NCI-H510A treated with DMSO at 0.1 percent for 48 hours (cell line): ENCODE results near the gene SELENOV.
A peak's percentile ranks its signal among the peaks of the same experiment; 100 is the strongest.

Source experiments
- DNase-seq: peaks from one replicate; lab custom pipeline; 2025; lab: John Stamatoyannopoulos, UW

SELENOV gene

DNA sequence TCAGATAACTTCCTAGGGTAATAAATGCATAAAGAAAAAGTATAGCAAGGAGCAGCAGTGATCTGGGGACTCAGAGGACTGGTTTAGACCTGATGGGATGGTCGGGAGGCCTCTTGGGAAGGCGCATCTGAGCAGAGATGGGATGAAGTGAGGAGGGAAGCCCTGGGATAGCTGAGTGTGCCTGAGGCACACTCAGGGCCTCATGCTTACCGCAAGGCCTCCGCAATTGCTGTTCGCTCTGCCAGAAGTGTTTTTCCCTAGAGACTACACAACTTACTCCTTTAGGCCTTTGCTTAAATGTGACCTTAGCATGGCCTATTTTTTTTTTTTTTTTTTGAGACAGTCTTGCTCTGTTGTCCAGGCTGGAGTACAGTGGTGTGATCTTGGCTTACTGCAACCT, 20.3 kb upstream of the SELENOV start:
- no peak for DNase-seq

DNA sequence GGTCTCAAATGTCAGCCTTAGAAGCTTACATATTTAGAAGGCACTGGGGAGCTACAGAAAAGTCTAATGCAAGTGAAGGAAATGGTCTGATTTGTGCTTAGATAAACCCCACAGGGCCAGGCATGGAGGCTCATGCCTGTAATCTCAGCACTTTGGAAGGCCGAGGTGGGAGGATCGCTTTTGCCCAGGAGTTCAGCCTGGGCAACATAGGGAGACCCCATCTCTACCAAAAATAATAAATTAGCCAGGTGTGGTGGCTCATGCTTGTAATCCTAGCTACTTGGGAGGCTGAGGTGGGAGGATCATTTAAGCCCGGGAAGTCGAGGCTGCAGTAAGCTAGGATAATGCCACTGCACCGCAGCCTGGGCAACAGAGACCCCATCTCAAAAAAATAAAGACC, 18.9 kb upstream of the SELENOV start:
- no peak for DNase-seq

DNA sequence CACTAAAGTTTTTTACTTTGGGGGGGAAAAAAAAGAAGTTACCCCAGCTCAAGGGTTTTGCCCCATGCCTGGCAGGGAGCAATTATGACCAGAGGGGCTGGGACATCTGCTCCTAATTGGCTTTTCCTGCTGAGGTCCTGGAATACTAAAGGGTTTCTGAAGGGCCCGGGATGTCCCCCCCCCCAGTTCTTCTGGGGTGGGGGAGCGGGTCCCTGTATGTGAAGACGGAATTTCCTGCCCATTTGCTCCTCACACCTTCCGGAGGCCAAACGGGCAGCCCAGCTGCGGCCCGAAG, 17.3 kb upstream of the SELENOV start:
- DNase-seq: peak; percentile 72

DNA sequence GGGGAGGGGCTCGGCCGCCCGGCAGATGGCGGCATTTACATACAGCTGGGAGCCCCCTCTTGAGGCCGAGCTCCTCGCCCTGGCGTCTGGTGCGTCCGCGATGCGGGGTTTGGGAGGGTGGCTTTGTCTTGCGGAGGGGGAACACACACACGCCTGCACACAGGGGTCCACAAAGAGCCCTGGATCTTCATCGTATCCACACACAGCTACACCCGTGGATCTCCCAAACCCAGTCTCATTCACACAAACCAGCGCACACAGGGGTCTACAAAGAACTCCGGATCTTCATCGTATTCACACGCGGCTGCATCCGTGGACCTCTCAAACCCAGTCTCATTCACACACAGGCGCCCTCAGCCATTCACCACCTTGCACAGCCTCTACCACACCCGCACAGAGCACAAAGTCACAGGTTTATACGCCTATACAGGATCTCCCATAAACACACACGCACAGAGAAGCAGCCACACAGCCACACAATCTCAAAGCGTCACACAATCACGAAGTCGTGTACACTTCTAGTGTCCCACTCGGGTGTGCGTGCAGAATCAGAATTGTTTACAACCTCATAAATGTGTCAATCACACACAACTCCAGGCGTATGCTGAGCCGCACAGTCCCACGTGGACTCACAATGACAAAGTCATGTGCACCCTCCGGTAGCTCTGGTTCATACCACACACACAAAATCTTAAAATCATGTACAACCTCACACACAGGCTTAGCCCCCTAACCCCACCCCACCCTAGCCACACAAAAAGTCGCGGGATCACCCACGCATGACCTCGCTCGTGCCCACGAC, 16.7 kb upstream of the SELENOV start:
- peak; percentile 72 for DNase-seq

DNA sequence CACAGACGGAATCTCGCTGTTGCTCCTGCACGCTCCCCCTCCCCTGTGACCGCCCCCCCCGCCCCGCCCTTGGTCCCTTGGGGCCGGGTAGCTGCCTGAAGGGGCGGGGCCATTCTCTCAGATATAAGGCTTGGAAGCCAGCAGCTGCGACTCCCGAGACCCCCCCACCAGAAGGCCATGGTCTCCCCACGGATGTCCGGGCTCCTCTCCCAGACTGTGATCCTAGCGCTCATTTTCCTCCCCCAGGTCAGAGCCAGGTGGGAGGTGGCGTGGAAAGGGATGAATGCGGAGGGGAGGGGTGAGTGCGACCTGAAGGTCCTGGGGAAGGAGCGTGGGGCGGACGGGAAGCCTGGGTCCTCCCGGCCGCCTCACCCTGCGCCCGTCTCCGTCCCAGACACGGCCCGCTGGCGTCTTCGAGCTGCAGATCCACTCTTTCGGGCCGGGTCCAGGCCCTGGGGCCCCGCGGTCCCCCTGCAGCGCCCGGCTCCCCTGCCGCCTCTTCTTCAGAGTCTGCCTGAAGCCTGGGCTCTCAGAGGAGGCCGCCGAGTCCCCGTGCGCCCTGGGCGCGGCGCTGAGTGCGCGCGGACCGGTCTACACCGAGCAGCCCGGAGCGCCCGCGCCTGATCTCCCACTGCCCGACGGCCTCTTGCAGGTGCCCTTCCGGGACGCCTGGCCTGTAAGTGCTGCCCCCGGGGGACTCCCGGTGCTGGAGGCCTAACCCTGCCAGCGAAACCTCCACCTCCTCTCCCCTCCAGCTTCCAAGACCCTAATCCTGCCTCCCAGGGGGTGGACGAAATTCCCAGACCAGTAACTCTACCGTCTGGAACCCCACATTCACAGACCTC, 15.9 kb upstream of the SELENOV start, which contains the start of gene DLL3:
Gene DLL3, plus strand, starts transcription at position 150 of the 845 bp plus-strand sequence. Its CDS starts 28 bp downstream, at position 178.
- DNase-seq: peak; percentile 70

DNA sequence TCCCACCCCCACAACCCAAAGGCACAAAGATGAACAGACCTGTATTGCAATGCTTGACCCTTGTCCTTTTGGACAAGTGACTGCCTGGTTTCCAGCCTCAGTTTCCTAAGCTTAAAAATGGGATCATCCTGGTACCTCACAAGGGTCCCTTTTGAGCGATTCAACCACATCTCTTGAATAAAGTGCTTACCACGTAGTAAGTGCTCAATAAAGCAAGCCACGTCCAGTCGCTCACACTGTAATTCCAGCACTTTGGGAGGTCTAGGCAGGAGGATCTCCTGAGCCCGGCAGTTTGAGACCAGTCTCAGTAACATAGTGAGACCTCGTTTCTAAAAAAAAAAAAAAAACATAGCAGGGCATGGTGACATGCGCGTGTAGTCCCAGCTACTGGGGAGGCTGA, 15.0 kb upstream of the SELENOV start:
- no peak for DNase-seq

DNA sequence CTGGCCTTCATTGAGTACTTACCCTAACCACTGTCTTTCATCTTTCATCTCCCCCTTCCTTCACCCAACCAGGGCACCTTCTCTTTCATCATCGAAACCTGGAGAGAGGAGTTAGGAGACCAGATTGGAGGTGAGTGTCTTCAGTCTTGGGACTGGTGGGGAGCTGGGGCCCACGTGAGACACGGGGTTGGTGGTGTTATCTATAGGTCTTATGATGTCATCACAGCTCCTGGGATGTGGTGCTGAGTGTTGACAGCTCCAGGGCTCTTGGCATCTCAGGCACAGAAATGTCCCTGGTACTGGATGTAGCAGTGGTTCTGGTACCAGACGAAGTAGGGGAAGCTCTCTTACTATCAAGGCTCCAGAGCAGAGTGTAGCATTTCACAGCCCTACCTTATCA, 14.4 kb upstream of the SELENOV start:
- DNase-seq: no peak

DNA sequence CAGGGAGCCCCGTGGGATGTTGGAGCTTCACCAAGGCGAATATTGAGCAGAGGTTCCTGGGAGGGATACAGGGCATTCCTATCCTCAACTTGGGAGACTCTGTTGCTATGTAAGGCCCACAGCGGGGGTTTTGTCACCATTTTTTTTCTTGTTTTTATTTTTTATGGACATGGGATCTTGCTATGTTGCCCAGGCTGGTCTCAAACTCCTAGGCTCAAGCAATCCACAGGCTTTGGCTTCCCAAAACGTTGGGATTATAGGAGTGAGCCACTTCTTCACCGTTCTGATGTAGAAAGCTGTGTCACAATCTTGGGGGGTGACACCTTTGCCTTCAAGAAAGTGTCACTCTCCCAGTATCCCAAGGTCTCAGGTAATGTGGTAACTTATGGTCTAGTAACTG, 13.6 kb upstream of the SELENOV start:
- DNase-seq: no peak

DNA sequence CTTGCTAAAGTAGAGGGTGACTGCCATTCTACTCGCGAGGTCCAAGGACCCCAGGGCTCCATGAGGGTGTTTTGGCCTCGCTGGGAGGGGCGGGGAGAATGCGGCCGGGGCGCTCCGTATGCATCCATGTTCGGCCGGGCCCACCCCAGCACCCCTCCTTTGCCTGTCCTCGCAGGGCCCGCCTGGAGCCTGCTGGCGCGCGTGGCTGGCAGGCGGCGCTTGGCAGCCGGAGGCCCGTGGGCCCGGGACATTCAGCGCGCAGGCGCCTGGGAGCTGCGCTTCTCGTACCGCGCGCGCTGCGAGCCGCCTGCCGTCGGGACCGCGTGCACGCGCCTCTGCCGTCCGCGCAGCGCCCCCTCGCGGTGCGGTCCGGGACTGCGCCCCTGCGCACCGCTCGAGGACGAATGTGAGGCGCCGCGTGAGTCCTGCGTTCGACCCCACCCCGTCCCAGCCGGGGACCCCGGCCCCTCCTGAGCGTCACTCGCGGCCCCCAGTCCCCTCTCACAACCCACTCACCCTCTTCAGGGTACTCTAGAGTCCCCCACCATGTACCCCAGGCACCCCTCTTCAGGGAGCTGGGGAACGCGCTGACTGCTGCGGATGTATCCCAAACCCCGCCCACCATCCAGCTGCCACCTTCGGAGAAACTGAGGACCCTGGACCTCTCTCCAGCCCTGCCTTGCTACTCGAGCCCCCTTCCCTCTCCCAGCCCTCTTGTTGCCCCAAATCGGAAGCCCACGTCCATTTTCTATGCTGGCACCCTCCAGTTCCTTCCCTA, 12.1 kb upstream of the SELENOV start:
- no peak for DNase-seq

DNA sequence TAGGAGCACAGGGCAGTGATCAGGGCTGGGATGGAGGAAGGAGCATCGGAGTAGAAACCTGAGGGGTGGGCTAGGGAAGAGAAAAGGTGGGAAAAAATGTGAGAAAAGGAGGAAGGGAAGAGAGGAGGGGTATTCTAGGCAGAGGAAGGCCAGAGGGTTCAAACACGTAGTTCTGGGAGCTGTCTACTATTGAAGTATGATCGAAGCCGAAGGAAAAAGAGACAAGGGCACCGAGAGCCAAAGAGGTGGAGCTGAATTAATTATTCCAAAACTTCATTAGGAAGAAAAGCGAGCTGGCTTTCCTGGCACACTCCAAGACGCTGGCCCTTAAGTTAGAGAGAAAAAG, 8.4 kb upstream of the SELENOV start:
- no peak for DNase-seq

DNA sequence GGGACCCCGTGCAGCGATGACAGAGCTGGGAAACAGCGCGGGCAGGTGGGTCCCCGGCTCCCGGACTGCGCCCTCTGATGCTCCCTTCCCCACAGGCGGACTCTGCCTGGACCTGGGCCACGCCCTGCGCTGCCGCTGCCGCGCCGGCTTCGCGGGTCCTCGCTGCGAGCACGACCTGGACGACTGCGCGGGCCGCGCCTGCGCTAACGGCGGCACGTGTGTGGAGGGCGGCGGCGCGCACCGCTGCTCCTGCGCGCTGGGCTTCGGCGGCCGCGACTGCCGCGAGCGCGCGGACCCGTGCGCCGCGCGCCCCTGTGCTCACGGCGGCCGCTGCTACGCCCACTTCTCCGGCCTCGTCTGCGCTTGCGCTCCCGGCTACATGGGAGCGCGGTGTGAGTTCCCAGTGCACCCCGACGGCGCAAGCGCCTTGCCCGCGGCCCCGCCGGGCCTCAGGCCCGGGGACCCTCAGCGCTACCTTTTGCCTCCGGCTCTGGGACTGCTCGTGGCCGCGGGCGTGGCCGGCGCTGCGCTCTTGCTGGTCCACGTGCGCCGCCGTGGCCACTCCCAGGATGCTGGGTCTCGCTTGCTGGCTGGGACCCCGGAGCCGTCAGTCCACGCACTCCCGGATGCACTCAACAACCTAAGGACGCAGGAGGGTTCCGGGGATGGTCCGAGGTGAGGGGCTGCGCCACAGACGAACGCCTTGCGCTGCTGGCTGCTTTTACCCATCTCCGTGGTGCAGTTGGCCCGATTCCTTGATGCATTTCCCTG, 7.8 kb upstream of the SELENOV start:
- peak; percentile 59 for DNase-seq

DNA sequence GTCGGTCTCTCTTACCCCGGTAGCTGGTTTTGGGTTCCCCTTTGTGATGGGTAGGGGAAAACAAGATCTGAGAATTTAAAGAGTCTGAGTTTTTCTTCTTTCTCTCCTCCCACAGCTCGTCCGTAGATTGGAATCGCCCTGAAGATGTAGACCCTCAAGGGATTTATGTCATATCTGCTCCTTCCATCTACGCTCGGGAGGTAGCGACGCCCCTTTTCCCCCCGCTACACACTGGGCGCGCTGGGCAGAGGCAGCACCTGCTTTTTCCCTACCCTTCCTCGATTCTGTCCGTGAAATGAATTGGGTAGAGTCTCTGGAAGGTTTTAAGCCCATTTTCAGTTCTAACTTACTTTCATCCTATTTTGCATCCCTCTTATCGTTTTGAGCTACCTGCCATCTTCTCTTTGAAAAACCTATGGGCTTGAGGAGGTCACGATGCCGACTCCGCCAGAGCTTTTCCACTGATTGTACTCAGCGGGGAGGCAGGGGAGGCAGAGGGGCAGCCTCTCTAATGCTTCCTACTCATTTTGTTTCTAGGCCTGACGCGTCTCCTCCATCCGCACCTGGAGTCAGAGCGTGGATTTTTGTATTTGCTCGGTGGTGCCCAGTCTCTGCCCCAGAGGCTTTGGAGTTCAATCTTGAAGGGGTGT, 7.1 kb upstream of the SELENOV start:
- DNase-seq: no peak

DNA sequence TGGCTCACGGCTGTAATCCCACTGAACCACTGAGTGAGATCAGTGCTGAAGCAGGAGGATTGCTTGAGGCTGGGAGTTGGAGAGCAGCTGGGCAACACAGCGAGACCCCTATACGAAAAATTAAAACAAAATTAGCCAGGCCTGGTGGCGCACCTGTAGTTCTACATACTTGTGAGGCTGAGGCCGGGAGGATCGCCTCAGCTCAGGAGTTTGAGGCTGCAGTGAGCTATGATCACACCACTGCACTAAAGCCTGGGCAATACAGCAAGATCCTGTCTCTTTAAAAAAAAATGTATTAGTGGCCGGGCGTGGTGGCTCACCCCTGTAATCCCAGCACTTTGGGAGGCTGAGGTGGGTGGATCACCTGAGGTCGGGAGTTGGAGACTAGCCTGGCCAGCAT, 6.3 kb upstream of the SELENOV start:
- no peak for DNase-seq

DNA sequence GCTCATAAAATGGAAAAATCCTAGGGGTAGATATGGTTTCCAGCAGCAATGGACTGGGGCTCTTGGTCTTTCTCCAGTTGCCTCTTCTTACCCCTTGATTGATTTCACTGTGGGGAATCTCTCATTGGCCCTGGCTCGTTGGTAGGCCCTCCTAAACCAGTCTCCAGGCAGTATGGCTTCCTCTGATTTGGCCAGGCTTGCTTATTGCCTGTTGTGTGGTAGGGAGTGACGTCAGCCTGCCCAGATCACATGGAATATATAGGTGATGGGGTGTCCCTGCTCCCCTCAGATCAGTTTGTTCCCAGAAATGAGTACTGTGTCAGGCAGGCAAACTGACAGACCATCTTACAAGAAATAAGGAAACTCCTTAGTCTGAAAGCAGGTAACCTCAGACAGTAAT, 5.7 kb upstream of the SELENOV start:
- DNase-seq: no peak

DNA sequence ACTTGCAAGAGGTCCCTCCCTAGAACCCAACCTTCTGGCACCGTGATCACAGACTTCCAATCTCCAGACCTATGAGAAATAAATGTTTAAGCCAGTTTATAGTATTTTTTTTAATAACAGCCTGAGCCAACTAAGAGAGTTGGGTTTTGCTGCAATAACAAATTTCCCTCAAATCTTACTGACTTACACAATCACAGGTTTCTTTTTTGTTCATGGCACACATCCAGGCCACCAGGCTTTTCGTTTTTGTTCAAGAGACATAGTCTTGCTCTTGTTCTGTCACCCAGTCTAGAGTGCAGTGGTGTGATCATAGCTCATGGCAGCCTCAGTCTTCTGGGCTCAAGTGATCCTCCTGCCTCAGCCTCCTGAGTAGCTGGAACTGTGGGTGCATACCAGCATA, 2.0 kb upstream of the SELENOV start:
- DNase-seq: no peak

DNA sequence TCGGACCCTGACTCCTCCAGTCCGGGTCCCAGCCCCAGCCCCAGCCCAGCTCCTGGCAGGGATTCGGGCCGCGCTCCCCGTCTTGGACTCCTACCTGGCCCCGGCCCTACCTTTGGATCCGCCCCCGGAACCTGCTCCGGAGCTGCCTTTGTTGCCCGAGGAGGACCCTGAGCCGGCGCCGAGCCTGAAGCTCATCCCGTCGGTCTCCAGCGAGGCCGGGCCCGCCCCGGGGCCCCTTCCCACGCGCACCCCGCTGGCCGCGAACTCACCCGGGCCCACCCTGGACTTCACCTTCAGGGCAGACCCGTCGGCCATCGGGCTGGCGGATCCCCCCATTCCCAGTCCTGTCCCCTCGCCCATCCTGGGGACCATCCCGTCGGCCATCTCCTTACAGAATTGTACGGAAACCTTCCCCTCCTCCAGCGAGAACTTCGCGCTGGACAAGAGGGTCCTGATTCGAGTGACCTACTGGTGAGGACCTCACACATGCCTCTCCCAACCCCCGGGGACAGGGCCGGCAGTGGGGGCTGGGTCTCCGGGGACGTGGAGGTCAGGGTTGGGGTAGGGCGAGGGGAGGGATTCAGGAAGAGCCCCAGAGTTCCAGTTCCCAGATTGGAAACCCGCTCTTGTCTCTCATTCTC, 732 bp downstream of the SELENOV start:
- no peak for DNase-seq

DNA sequence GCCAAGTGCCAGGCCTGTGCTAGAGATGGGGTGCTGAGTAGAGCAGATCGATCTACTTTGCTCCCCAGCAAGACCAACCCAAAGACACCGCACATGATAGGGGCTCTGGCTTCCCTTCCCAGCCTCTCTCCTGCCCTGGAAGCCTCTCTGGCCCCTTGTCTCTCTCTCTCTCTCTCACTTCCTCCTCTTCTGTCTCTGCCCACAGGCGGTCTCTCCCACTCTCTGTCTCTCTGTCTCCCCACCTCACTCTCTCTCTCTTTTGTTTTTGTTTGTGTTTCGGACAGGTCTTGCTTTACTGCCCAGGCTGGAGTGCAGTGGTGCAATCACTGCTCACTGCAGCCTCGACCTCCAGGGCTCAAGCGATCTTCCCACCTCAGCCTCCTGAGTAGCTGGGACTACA, 1.3 kb downstream of the SELENOV start:
- no peak for DNase-seq

DNA sequence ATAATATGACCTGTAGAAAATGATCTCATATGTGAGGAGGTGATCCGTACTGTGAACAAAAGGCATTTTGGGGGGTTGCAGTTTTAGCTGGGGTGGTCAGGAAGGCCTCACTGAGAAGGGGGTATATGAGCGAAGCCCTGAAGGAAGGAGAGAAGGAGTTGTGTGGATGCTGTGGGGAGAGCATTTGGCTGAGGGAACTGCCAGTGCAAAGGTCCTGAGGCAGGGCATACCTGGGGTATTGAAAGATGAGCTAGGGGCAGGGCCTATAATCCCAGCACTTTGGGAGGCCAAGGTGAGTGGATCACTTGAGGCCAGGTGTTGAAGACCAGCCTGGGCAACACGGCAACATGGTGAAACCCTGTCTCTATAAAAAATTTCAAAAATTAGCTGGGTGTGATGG, 2.5 kb downstream of the SELENOV start:
- DNase-seq: no peak

DNA sequence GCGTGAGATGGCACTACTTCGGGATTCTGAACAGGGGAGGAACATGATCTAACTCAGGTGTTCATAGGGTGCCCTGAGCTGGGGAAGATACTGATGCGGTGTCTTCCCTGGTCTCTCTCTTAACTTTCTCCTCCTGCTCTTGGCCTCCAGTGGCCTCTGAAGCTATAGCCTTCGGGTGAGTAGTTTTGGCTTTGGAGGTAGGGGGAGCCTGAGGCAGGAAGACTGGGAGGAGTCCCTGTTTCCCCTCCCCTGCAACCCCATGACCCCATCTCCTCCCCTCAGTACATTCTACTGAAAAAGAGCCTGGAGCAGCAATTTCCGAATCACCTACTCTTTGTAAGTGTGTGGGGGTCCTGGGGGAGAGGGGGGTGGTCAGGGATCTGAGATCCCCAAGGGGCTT, 3.5 kb downstream of the SELENOV start:
- DNase-seq: peak; percentile 57

DNA sequence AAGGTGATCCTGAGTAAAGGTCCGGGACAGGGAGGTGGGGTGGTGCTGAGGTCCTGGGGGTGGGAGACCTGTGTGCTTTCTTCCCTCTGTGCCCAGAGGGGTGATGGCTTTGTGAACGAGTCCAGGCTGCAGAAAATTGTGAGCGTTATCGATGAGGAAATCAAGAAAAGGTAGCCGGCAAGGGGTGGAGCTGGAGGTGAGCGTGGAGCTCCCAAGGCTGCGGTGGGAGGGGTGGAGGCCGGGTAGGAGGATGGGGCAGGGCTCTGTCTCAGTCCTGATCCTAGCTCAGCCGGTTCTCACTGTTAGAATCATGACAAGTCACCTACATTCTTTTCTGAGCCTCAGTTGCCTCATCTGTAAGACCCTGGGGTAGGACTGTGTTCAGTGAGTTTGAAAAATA, 4.0 kb downstream of the SELENOV start:
- DNase-seq: peak; percentile 49
